Measurements from ENCODE around the gene DLL3. TPM values are rescaled to one million over a fixed set of nuclear protein-coding genes. Genes with fewer than 3 reads are reported as not detected.

Gene DLL3
- total and polyA plus RNA-seq, 9 of the 15 experiments (the other 6 are each of a cell fraction or from before 2014, with no cell fraction given): 0.80 to 6.3 (median 1.2) TPM

- TF ChIP-seq ZNF407 (IDR thresholded peaks at IDR 0.05; ENCODE audit: low read depth) (peak; percentile 99), PKNOX1 (IDR thresholded peaks at IDR 0.05) (no peak; the same call in 1 of the 2 replicates), RBM15 (IDR thresholded peaks at IDR 0.05; ENCODE audit: insufficient read depth, low read length) (no peak), NFRKB (IDR thresholded peaks at IDR 0.05; ENCODE audit: low read depth) (peak; percentile 63), MITF (IDR thresholded peaks at IDR 0.05) (peak; percentile 39; the same call in 1 of the 2 replicates), POLR2G (IDR thresholded peaks at IDR 0.05; ENCODE audit: low read depth, low read length) (peak; percentile 97), ZNF253 (CRISPR knock-in tag; conservative IDR thresholded peaks at IDR 0.05) (no peak), TBP (optimal IDR thresholded peaks at IDR 0.05; ENCODE audit: low read depth, low read length) (peak; percentile 61), RBM39 (optimal IDR thresholded peaks at IDR 0.05; ENCODE audit: low read depth, low read length) (no peak), ZNF584 (CRISPR knock-in tag; IDR thresholded peaks at IDR 0.05; ENCODE audit: low read depth) (peak; percentile 12; the same call in 1 of the 2 replicates), MLLT1 (IDR thresholded peaks at IDR 0.05) (no peak)
Observed at GRCh38 chr19:39480337-39481228, 18.2 kb upstream of the DLL3 start, which contains the start of gene TIMM50 (continued).

Measured in K562 (cell line).